Activated CD4-positive, alpha-beta T cell treated with anti-CD3 and anti-CD28 coated beads, Interleukin-2, Interleukin-4, amounts not matched to agents 100 ng/mL and 50 ng/mL, durations not matched to agents 16 hours and 8 hours (primary cell): ENCODE measurements around the gene PDZK1IP1.

Experiments used
- DNase-seq: peaks from one replicate; pipeline ENCODE4 v3.0.0-alpha.2; 2020; ENCODE audit warnings: low spot score

Gene PDZK1IP1

GRCh38 chr1:47137198-47137597, 52.6 kb downstream of the PDZK1IP1 start, which contains the start of gene CYP4A22:
CYP4A22 (plus strand) TSS chr1:47137441; CDS start chr1:47137486, 45 bp downstream.
- DNase-seq, result no peak
